Neural crest cell (in vitro differentiated cells): ENCODE data around the gene ITGB3BP. TPM values are rescaled to one million over a fixed set of nuclear protein-coding genes. Genes with fewer than 3 reads are reported as not detected.
A peak's percentile ranks its signal among the peaks of the same experiment; 100 is the strongest.
"Not testable (repeated sequence)": the region's sequence is repeated elsewhere in the genome, so short reads cannot be mapped to it uniquely, and the experiment has no call there.

ENCODE experiments used
- DNase-seq: peaks from one replicate; pipeline ENCODE4 v3.0.0; 2021; ENCODE audit warnings: low read depth, mixed read lengths, low spot score
- H3K27ac Mint-ChIP-seq: one replicate; pipeline ENCODE4 v1.8.0; 2021; ENCODE audit warnings: mild to moderate bottlenecking, mixed read lengths; ENCODE audit not compliant: unreplicated experiment
- H3K27me3 Mint-ChIP-seq: 2 replicates; pipeline ENCODE4 v1.8.0; 2021; ENCODE audit warnings: low read depth, mild to moderate bottlenecking, mixed read lengths
- H3K36me3 Mint-ChIP-seq: 2 replicates; pipeline ENCODE4 v1.8.0; 2021; ENCODE audit warnings: low read depth, mild to moderate bottlenecking, mixed read lengths
- H3K4me1 Mint-ChIP-seq: 2 replicates; pipeline ENCODE4 v1.8.0; 2021; ENCODE audit warnings: mixed read lengths
- H3K4me3 Mint-ChIP-seq: one replicate; pipeline ENCODE4 v1.8.0; 2021; ENCODE audit warnings: mild to moderate bottlenecking, mixed read lengths
- H3K9me3 Mint-ChIP-seq: 2 replicates; pipeline ENCODE4 v1.8.0; 2021; ENCODE audit warnings: mixed read lengths
- CTCF ChIP-seq: fragments of 200-600 bp; sonication (generic); conservative IDR thresholded peaks from 2 replicates; pipeline ENCODE4 v1.5.0; 2021; ENCODE audit warnings: antibody characterized with exemption, mild to moderate bottlenecking
- total RNA-seq: library from RNA; stranded (reverse); gene quantifications from 2 replicates; pipeline ENCODE4 v1.2.1, GENCODE V29; 2021

ITGB3BP gene
- total RNA-seq, 1 donor from 2014 or later, result 55.8 TPM

DNA sequence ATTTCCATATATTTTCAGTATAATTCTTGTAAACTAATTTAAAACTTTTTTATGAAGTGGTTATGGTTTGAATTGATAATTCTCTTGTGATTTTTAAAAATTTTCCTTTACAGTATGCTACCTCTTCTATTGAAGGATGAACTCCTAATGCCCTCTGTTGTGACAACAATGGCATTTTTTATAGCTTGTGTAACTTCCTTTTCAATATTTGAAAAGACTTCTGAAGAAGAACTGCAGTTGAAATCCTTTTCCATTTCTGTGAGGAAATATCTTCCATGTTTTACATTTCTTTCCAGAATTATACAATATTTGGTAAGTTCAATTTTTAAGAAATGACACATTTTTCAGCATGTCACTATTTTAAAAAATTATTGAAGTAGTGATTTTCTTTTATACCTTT is 94.2 kb downstream of the ITGB3BP start:
- Mint-ChIP-seq H3K4me1 (no peaks in the 10 kb centered on the region), H3K36me3 (peaks cover 27% of the 10 kb centered on the region), H3K27ac (no peak overlapping the region), H3K27me3 (no peaks in the 10 kb centered on the region), H3K4me3 (no peak overlapping the region), H3K9me3 (peaks cover 8% of the 10 kb centered on the region)
- no peak for DNase-seq
- no peak for TF ChIP-seq CTCF

- TF ChIP-seq CTCF, result no peak
- H3K4me1 Mint-ChIP-seq, result no peaks in the 10 kb centered on the region
- H3K4me3 Mint-ChIP-seq, result no peak overlapping the region
- no peak for DNase-seq
- no peaks in the 10 kb centered on the region for H3K27me3 Mint-ChIP-seq
- H3K9me3 Mint-ChIP-seq, result peaks cover 3% of the 10 kb centered on the region
- H3K36me3 Mint-ChIP-seq, result peaks cover 10% of the 10 kb centered on the region
- no peak overlapping the region for H3K27ac Mint-ChIP-seq
Observed at GRCh38 chr1:63423649-63424048, 99.4 kb downstream of the ITGB3BP start.

GRCh38 chr1:63420746-63421145 is 102.3 kb downstream of the ITGB3BP start:
- not testable (repeated sequence) for H3K4me1 Mint-ChIP-seq, H3K27me3 Mint-ChIP-seq, H3K36me3 Mint-ChIP-seq, H3K4me3 Mint-ChIP-seq, H3K27ac Mint-ChIP-seq, H3K9me3 Mint-ChIP-seq, DNase-seq

DNA sequence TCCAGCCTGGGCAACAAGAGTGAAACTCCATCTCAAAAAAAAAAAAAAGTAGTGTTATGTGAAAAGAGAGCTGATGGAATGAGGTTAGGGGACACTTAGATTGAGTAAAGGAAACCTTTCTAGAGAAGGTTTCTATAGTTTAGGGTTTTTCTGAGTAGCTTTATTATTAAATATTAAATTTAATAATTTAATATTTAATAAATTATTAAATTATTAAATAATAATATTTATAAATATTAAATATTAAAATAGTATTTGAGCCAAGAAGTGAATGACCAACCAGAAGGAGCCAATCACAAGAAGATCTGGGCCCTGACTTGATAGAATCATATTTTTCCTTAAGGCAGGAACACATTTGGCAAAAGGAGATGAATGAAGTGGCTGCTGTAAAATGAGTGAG is 104.9 kb downstream of the ITGB3BP start:
- DNase-seq, result no peak
- Mint-ChIP-seq H3K36me3 (peaks cover 10% of the 10 kb centered on the region), H3K4me1 (peaks cover 4% of the 10 kb centered on the region), H3K27ac (no peak overlapping the region), H3K4me3 (no peak overlapping the region), H3K27me3 (no peaks in the 10 kb centered on the region), H3K9me3 (peaks cover 3% of the 10 kb centered on the region)
- no peak for TF ChIP-seq CTCF

GRCh38 chr1:63414691-63415365 is 108.2 kb downstream of the ITGB3BP start:
- H3K36me3 Mint-ChIP-seq, result peaks cover 3% of the 10 kb centered on the region
- no peak for DNase-seq
- no peak for TF ChIP-seq CTCF
- no peak overlapping the region for H3K27ac Mint-ChIP-seq
- H3K4me1 Mint-ChIP-seq, result peaks cover 4% of the 10 kb centered on the region
- no peak overlapping the region for H3K4me3 Mint-ChIP-seq
- no peaks in the 10 kb centered on the region for H3K9me3 Mint-ChIP-seq
- H3K27me3 Mint-ChIP-seq, result no peaks in the 10 kb centered on the region

- H3K4me1 Mint-ChIP-seq, result peaks cover 4% of the 10 kb centered on the region
- no peaks in the 10 kb centered on the region for H3K27me3 Mint-ChIP-seq
- peaks cover 1% of the 10 kb centered on the region for H3K36me3 Mint-ChIP-seq
- DNase-seq, result no peak
- H3K4me3 Mint-ChIP-seq, result no peak overlapping the region
- no peaks in the 10 kb centered on the region for H3K9me3 Mint-ChIP-seq
- no peak overlapping the region for H3K27ac Mint-ChIP-seq
- peak; percentile 13 for TF ChIP-seq CTCF
Observed at GRCh38 chr1:63413394-63413793, 109.6 kb downstream of the ITGB3BP start.
